ENCODE measurements around the gene HIVEP1. TPM values are rescaled to one million over a fixed set of nuclear protein-coding genes. Genes with fewer than 3 reads are reported as not detected.

The HIVEP1 gene
- total RNA-seq, 1 donor from 2014 or later: 45.4 TPM

DNA sequence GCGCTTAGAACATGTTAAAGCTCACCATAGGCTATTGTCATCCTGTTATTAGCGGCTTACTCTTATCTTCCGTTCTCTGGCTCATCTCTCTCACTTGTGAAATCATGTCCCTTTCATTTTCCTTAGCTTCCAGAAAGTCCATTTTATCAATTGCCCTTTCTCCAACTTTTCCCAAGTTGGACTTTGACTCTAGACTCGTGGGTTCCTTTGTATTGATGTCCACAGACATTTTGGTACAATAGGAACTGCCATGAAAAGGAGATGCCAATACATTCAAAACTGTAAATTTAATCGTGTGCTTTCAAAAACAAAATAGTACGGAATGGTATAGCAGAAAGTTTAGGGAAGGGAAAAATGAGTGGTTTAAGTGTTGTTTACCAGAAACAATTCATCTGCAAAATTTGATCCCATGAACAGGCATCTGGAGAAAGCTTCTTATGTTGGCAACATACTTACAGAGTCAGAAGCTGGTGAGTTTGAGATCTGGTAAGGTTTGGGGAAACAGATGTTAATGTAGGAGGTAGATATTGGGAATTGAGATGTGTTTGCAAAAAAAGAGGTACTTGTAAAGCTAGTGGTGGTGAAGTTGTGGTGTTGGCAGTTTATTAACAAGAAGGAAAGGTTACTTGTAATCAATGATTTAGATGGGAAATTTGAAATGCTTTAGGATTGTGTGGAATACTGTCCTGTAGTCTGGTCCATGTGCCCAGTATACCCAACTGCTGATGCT lies 10.2 kb upstream of the HIVEP1 start:
- no peak for DNase-seq (ENCODE audit: low read depth)
- Histone ChIP-seq H3K27me3 (ENCODE audit: control insufficient read depth, insufficient read depth, low read length) (no peaks in the 10 kb centered on the region), H3K36me3 (ENCODE audit: control insufficient read depth, insufficient read depth, low read length) (no peaks in the 10 kb centered on the region), H3K4me3 (ENCODE audit: low read depth, low read length) (no peak overlapping the region)
- TF ChIP-seq, protein P1, sequence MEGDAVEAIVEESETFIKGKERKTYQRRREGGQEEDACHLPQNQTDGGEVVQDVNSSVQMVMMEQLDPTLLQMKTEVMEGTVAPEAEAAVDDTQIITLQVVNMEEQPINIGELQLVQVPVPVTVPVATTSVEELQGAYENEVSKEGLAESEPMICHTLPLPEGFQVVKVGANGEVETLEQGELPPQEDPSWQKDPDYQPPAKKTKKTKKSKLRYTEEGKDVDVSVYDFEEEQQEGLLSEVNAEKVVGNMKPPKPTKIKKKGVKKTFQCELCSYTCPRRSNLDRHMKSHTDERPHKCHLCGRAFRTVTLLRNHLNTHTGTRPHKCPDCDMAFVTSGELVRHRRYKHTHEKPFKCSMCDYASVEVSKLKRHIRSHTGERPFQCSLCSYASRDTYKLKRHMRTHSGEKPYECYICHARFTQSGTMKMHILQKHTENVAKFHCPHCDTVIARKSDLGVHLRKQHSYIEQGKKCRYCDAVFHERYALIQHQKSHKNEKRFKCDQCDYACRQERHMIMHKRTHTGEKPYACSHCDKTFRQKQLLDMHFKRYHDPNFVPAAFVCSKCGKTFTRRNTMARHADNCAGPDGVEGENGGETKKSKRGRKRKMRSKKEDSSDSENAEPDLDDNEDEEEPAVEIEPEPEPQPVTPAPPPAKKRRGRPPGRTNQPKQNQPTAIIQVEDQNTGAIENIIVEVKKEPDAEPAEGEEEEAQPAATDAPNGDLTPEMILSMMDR (IDR thresholded peaks at IDR 0.05; ENCODE audit: insufficient read depth, low read length, poor library complexity, severe bottlenecking): no peak

GRCh38 chr6:12007473-12007872 lies 4.6 kb upstream of the HIVEP1 start:
- DNase-seq (ENCODE audit: low read depth): no peak
- H3K27me3 ChIP-seq (ENCODE audit: control insufficient read depth, insufficient read depth, low read length): no peaks in the 10 kb centered on the region
- no peaks in the 10 kb centered on the region for H3K36me3 ChIP-seq (ENCODE audit: control insufficient read depth, insufficient read depth, low read length)
- H3K4me3 ChIP-seq (ENCODE audit: low read depth, low read length): no peak overlapping the region
- TF ChIP-seq, protein P1 (IDR thresholded peaks at IDR 0.05; ENCODE audit: insufficient read depth, low read length, poor library complexity, severe bottlenecking): no peak

GRCh38 chr6:12007887-12008286 lies 4.2 kb upstream of the HIVEP1 start:
- Histone ChIP-seq H3K4me3 (ENCODE audit: low read depth, low read length) (peak overlapping the region; percentile 52), H3K36me3 (ENCODE audit: control insufficient read depth, insufficient read depth, low read length) (no peaks in the 10 kb centered on the region), H3K27me3 (ENCODE audit: control insufficient read depth, insufficient read depth, low read length) (no peaks in the 10 kb centered on the region)
- no peak for DNase-seq (ENCODE audit: low read depth)
- TF ChIP-seq, protein P1 (IDR thresholded peaks at IDR 0.05; ENCODE audit: insufficient read depth, low read length, poor library complexity, severe bottlenecking): no peak

DNA sequence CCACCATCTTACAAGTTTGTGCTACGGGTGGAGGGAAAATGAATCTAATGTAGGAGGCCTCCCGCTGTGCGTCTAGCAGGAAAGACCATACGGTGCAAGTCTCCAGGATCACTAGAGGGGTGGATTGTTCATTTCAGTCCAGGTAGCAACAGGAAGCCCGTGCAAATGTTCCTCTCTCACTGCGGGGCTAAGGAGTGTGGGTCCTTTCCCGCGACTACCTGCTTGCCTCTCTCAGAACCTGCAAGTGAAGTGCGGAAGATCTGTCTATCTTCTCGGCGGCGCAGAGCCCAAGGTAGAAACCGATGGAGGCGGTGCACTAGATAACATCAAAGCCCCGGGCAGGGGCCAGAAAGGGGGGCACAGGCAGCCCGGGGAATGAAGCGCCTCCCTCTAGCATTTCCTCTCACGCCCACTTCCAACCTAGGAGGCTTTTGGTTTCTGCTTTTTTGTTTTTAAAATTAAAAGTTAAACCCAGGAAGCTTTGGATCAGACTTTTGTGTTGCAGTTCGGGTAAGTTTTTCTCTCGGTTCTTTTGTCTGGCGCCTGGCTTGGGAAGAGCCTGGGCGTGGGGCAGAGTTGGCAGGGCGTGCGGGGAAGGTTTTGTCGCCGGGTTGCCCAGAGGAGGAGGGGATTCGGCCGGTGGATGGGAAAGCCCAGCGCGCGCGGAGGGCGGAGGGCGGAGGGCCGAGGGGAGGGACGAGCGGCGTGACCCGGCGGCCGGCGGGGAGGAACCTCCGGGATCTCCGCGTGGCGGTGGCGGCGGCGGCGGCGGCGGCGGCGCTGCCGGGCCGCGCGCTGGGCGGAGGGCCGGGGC lies 3.5 kb upstream of the HIVEP1 start:
- H3K27me3 ChIP-seq (ENCODE audit: control insufficient read depth, insufficient read depth, low read length): no peaks in the 10 kb centered on the region
- TF ChIP-seq, protein P1 (IDR thresholded peaks at IDR 0.05; ENCODE audit: insufficient read depth, low read length, poor library complexity, severe bottlenecking): no peak
- peak overlapping the region; percentile 52 for H3K4me3 ChIP-seq (ENCODE audit: low read depth, low read length)
- no peaks in the 10 kb centered on the region for H3K36me3 ChIP-seq (ENCODE audit: control insufficient read depth, insufficient read depth, low read length)
- DNase-seq (ENCODE audit: low read depth): no peak

DNA sequence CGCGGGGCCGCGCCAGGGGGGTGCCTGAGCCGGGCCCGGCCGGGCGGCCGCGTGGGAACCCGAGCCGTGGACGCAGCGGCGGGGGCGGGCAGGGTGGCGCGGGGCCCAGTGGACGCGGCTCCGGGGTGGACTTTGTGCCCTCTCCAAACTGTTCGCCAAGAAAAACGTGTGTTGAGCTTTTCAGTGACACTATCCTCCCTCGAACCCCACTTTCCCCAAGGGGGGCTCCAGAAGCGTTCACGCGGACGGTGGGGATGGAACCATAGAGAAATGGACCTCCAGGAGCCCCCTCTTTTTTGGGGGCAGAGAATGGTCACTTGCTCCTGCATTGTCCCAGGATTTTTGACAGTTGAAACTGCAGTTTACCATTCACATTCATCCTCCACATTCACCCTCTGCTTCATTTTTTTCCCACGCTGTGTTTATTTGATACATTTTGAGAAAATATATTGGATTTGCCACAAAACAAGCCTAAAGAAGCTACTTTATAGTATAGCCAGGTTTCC lies 2.9 kb upstream of the HIVEP1 start:
- H3K36me3 ChIP-seq (ENCODE audit: control insufficient read depth, insufficient read depth, low read length): no peaks in the 10 kb centered on the region
- H3K4me3 ChIP-seq (ENCODE audit: low read depth, low read length): peak overlapping the region; percentile 52
- TF ChIP-seq, protein P1 (IDR thresholded peaks at IDR 0.05; ENCODE audit: insufficient read depth, low read length, poor library complexity, severe bottlenecking): no peak
- no peaks in the 10 kb centered on the region for H3K27me3 ChIP-seq (ENCODE audit: control insufficient read depth, insufficient read depth, low read length)
- DNase-seq (ENCODE audit: low read depth): no peak
